Astrocyte (in vitro differentiated cells and primary cell): ENCODE measurements around the gene TNFRSF12A.

Experiments used
- EZH2 ChIP-seq: IDR thresholded peaks from 2 replicates; pipeline ENCODE4 v1.6.1; 2012; ENCODE audit warnings: mild to moderate bottlenecking, low read length, inconsistent platforms; ENCODE audit not compliant: insufficient read depth
- TF ChIP-seq, protein P1 (sequence below): IDR thresholded peaks from 2 replicates; pipeline ENCODE4 v1.5.1; 2011; ENCODE audit warnings: low read depth, mild to moderate bottlenecking, inconsistent platforms, low read length, moderate library complexity; ENCODE audit not compliant: insufficient read depth

GRCh38 chr16:3068487-3068886, 48.3 kb downstream of the TNFRSF12A start:
- TF ChIP-seq, protein P1, sequence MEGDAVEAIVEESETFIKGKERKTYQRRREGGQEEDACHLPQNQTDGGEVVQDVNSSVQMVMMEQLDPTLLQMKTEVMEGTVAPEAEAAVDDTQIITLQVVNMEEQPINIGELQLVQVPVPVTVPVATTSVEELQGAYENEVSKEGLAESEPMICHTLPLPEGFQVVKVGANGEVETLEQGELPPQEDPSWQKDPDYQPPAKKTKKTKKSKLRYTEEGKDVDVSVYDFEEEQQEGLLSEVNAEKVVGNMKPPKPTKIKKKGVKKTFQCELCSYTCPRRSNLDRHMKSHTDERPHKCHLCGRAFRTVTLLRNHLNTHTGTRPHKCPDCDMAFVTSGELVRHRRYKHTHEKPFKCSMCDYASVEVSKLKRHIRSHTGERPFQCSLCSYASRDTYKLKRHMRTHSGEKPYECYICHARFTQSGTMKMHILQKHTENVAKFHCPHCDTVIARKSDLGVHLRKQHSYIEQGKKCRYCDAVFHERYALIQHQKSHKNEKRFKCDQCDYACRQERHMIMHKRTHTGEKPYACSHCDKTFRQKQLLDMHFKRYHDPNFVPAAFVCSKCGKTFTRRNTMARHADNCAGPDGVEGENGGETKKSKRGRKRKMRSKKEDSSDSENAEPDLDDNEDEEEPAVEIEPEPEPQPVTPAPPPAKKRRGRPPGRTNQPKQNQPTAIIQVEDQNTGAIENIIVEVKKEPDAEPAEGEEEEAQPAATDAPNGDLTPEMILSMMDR, result no peak
- no peak for TF ChIP-seq EZH2
